HEK293T (cell line): ENCODE results near the gene RXRG.

Experiments used
- CTCF ChIA-PET: fragments of 350-600 bp; formaldehyde crosslinking; extraction: SDS; loops from one replicate; lab custom pipeline; 2021; ENCODE audit warnings: antibody characterized with exemption, inconsistent platforms; lab: Yijun Ruan, JAX
- POLR2A ChIA-PET: fragments of 350-600 bp; formaldehyde crosslinking; extraction: SDS; loops from one replicate; lab custom pipeline; 2020; ENCODE audit warnings: antibody characterized with exemption, inconsistent platforms; lab: Yijun Ruan, JAX
- DNase-seq: peaks from one replicate; pipeline ENCODE4 v3.0.0; 2012; ENCODE audit warnings: mixed read lengths; ENCODE audit errors: extremely low spot score
- ARNT ChIP-seq: fragments of 450-650 bp; IDR thresholded peaks from 2 replicates; pipeline ENCODE4 v1.6.1; 2017; ENCODE audit warnings: mild to moderate bottlenecking
- BHLHE40 ChIP-seq: fragments of 450-650 bp; IDR thresholded peaks from 2 replicates; pipeline ENCODE4 v1.6.1; 2016; ENCODE audit warnings: mild to moderate bottlenecking, moderate library complexity, borderline replicate concordance
- CTBP1 ChIP-seq: fragments of 450-650 bp; IDR thresholded peaks from 2 replicates; pipeline ENCODE4 v1.6.1; 2016; ENCODE audit warnings: borderline replicate concordance
- ELF4 ChIP-seq: fragments of 450-650 bp; IDR thresholded peaks from 2 replicates; pipeline ENCODE4 v1.6.1; 2017; ENCODE audit warnings: antibody characterized with exemption
- FOXA1 ChIP-seq: fragments of 450-650 bp; IDR thresholded peaks from 2 replicates; pipeline ENCODE4 v1.6.1; 2016; ENCODE audit warnings: mild to moderate bottlenecking
- FOXK2 ChIP-seq: fragments of 450-650 bp; IDR thresholded peaks from 2 replicates; pipeline ENCODE4 v1.6.1; 2016; ENCODE audit warnings: mild to moderate bottlenecking
- FOXM1 ChIP-seq: fragments of 450-650 bp; IDR thresholded peaks from 2 replicates; pipeline ENCODE4 v1.6.1; 2017; ENCODE audit warnings: mild to moderate bottlenecking, borderline replicate concordance
- HDGF ChIP-seq: fragments of 450-650 bp; IDR thresholded peaks from 2 replicates; pipeline ENCODE4 v1.6.1; 2017; ENCODE audit warnings: antibody characterized with exemption, borderline replicate concordance
- L3MBTL2 ChIP-seq: fragments of 450-650 bp; conservative IDR thresholded peaks from 2 replicates; pipeline ENCODE4 v1.6.1; 2016; ENCODE audit warnings: mild to moderate bottlenecking
- LEF1 ChIP-seq: fragments of 450-650 bp; IDR thresholded peaks from 2 replicates; pipeline ENCODE4 v1.6.1; 2017; ENCODE audit warnings: mild to moderate bottlenecking, borderline replicate concordance
- NFRKB ChIP-seq: fragments of 450-650 bp; IDR thresholded peaks from 2 replicates; pipeline ENCODE4 v1.6.1; 2016; ENCODE audit warnings: mild to moderate bottlenecking, moderate library complexity
- SP1 ChIP-seq: fragments of 450-650 bp; IDR thresholded peaks from 2 replicates; pipeline ENCODE4 v1.6.1; 2017
- SUZ12 ChIP-seq: fragments of 450-650 bp; IDR thresholded peaks from 2 replicates; pipeline ENCODE4 v1.6.1; 2016; ENCODE audit warnings: mild to moderate bottlenecking
- TARDBP ChIP-seq: fragments of 450-650 bp; IDR thresholded peaks from 2 replicates; pipeline ENCODE4 v1.6.1; 2016
- ZNF384 ChIP-seq: fragments of 450-650 bp; IDR thresholded peaks from 2 replicates; pipeline ENCODE4 v1.6.1; 2016
- TF ChIP-seq, protein P1 (sequence below): fragments of 450-650 bp; IDR thresholded peaks from 2 replicates; pipeline ENCODE4 v1.6.1; 2016

RXRG gene

DNA sequence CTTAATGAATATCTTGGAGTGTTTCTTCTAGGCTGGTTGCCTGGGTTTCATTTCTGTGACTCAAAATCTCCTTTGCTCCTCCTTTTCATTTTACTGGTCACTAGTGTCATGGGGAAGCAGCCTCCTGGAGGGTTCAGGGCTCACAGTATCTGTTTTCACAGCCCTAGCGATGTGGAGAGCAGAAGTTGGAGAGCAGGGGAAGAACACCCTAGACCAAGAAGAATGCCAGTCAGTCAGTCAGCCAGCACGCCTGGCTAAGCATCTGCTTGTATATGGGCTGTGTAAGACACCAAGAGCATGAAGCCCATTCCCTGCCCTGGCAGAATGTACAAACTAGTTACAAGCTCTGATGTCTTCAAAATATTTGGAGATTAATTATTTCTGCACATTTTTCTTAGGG, 7.9 kb downstream of the RXRG start:
- ChIA-PET POLR2A (no interaction called here), CTCF (no interaction called here)
- no peak for DNase-seq
- TF ChIP-seq NFRKB: no peak

DNA sequence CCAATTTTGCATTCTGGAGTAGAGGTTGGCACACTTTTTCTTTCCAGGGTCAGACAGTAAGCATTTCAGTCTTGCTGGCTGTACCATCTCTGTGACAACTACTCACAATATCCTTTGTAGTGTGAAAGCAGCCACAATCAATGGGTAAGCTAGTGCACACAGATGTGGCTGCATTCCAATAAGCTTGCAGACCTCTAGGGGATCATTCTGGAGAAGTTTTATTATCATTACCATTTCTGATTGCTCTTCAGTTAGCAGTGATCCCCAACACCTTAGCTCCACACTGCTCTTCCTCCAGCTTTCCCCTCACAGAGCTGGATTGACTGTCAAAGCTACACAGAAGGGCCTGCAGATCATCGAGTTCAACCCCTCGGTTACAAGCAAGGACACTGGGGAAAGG, 9.1 kb downstream of the RXRG start:
- ChIA-PET POLR2A (interaction anchor here (0.9 kb wide), 1 partner anchor 14 kb away, joined by 3 read pairs; no protein-coding TSS in a partner anchor), CTCF (no interaction called here)
- no peak for DNase-seq
- no peak for TF ChIP-seq SUZ12
- no peak for TF ChIP-seq L3MBTL2
- TF ChIP-seq, protein P1, sequence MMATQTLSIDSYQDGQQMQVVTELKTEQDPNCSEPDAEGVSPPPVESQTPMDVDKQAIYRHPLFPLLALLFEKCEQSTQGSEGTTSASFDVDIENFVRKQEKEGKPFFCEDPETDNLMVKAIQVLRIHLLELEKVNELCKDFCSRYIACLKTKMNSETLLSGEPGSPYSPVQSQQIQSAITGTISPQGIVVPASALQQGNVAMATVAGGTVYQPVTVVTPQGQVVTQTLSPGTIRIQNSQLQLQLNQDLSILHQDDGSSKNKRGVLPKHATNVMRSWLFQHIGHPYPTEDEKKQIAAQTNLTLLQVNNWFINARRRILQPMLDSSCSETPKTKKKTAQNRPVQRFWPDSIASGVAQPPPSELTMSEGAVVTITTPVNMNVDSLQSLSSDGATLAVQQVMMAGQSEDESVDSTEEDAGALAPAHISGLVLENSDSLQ: no peak
- no peak for TF ChIP-seq FOXM1
- no peak for TF ChIP-seq ARNT

DNA sequence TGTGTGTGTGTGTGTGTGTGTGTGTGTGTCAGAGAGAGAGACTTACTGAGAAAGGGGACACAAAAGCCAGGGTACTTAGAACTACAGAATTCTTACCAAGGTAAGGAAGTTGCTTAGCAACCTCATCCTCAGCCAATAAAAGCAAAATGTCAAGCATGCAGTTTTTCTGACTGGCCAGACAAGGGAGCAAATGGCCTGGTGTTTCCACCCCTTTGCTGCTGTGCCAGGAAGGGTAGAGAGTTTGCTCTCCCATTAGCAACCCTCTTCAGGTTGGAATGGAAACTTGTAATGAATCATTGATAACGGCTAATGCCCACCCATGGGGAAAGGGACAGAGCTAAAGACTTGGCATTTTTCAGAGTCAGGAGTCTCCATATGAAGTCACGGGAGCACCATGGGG, 10.6 kb downstream of the RXRG start:
- ChIA-PET CTCF (no interaction called here), POLR2A (no interaction called here)
- TF ChIP-seq, protein P1: no peak
- TF ChIP-seq FOXM1 (no peak), TARDBP (no peak), FOXA1 (no peak), SP1 (no peak), HDGF (no peak), FOXK2 (no peak), ARNT (no peak), SUZ12 (no peak), NFRKB (no peak), ZNF384 (no peak), LEF1 (no peak), CTBP1 (no peak), ELF4 (no peak), L3MBTL2 (no peak), BHLHE40 (no peak)
- DNase-seq: no peak

DNA sequence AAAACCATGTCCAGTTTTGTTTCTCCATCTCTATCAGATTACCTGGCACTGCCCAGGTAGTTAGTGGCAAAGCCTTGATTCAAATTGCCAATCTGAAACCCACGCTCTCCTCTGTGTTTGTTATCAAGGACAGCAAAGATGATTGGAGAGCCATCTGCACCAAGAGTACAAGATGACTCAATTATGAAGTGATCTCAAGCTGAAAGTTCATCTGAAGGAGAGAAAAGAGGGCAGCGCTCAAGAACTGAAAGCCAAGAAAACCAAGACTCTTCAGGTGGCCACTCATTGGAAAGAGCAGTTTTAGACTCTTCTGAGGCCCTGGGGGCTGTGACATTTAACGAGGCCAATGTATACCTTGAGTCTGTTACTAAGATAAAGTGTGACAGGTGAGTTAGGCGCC, 13.8 kb downstream of the RXRG start:
- POLR2A ChIA-PET: no interaction called here
- CTCF ChIA-PET: no interaction called here
- DNase-seq: no peak
- TF ChIP-seq FOXA1 (no peak), SP1 (no peak), FOXM1 (no peak), FOXK2 (no peak), L3MBTL2 (no peak), ELF4 (no peak), LEF1 (no peak), HDGF (no peak)

DNA sequence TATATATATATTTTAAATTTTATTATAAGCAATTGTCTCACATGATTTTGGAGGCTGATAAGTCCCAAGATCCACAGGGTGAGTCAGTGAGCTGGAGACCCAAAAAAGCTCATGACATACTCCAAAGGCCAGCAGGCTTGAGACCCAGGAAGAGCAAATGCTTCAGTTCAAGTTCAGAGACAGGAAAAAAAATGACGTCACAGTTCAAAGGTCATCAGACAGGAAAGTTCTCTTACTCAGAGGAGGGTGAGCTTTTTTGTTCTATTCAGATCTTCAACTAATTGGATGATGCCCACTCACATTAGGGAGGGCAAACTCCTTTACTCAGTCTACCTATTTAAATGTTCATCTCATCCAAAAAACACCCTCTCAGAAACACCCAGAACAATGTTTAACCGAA, 18.2 kb downstream of the RXRG start:
- ChIA-PET CTCF (interaction anchor here (0.6 kb wide), 1 partner anchor 147 kb away, joined by 3 read pairs; no protein-coding TSS in a partner anchor), POLR2A (no interaction called here)
- DNase-seq: no peak

DNA sequence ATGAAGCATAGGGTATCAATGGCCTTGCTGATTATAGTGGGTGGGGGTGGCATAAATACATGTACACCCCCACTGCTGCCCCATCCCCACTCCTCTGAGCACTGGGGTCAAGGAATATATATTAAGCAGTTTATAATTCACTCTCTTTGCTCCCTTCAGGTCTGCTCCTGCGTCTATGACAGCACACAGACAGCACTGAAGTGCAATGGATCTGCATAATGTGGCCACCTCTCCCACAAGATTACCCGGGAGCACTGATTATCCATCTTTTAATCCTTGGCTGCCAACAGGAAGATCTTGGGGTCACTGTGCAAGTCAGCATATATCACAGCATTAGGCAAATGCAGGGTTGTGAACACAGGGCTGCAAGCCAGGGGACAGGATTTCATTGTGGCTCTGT, 19.3 kb downstream of the RXRG start:
- TF ChIP-seq FOXM1: no peak
- TF ChIP-seq ARNT: no peak
- no peak for TF ChIP-seq TARDBP
- TF ChIP-seq, protein P1: no peak
- TF ChIP-seq NFRKB: no peak
- TF ChIP-seq FOXK2: no peak
- no peak for TF ChIP-seq HDGF
- no peak for TF ChIP-seq CTBP1
- no peak for TF ChIP-seq L3MBTL2
- no peak for TF ChIP-seq ELF4
- TF ChIP-seq SUZ12: no peak
- no peak for TF ChIP-seq FOXA1
- no peak for TF ChIP-seq LEF1
- ChIA-PET POLR2A (no interaction called here), CTCF (no interaction called here)
- DNase-seq: no peak

More for the DNA sequence above, 18.2 kb downstream of the RXRG start:
- TF ChIP-seq L3MBTL2: no peak
- no peak for TF ChIP-seq FOXA1
- TF ChIP-seq LEF1: no peak
- no peak for TF ChIP-seq NFRKB
- no peak for TF ChIP-seq ELF4

DNA sequence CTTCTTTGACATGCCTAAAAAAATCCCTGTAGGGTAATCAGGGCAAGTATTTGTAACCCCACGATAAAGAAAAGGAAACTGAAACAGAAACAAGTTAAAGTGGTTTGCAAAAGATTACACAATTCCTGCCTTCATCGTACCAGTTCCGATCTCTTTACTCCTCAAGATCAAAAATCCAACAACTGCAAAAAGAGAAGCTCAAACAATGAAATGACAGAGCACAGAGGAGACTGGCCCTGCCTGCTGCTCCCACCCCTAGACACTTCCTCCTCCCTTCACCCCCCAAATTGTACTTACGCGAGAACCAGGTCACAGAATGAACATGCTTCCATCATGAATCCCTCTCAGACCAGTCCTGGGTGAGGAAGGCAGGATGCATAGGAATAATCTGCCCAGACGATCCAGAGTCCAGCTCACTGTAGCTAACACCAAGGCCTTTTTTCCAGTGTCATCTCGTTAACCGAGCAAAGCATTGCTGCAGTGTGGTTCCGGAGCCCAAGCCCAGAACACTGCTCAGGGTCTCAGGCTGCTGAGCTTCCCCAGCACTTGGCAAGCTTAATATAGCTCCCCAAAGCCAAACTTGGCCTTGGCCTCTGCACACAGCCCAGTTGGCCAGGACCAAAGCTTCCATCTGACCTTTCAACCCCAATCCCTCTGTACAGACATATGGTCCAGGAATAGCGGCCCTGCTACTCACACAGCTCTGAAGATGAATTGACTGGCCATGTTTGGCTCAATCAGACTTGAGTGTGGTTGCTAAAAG, 20.3 kb downstream of the RXRG start:
- DNase-seq: no peak
- TF ChIP-seq ARNT (no peak), ELF4 (no peak), CTBP1 (no peak), SUZ12 (no peak), FOXK2 (no peak), NFRKB (no peak), TARDBP (no peak), HDGF (no peak), BHLHE40 (no peak), FOXM1 (no peak), L3MBTL2 (no peak), SP1 (no peak), LEF1 (no peak), FOXA1 (no peak), ZNF384 (no peak)
- TF ChIP-seq, protein P1: no peak
- POLR2A ChIA-PET: no interaction called here
- CTCF ChIA-PET: no interaction called here
